DMS 273 treated with DMSO at 0.1 percent for 48 hours (cell line): ENCODE measurements around the gene DCP1A.
"Not testable (repeated sequence)": the region's sequence is repeated elsewhere in the genome, so short reads cannot be mapped to it uniquely, and the experiment has no call there.

Experiments
- DNase-seq: peaks from one replicate; lab custom pipeline; 2025; lab: John Stamatoyannopoulos, UW

DCP1A gene

DNA sequence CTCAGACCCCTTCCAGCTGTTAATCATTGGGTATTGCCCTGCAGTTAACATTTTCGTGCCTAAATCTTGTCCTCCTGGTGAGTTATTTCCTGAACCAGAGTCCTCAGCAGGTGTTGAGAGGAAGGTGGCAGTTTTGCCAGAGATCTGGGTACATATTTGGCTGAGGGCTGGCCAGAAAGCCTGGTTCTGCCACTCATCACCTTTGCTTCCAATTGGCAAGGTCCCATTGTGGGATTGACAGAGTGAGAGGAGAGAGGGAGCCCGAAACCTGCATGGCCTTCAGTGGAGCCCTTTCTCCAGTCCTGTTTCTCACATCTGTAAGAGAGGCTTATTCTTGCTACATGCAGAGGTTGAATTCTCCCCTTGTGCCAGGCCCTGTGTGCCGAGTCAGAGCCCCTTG is 82.6 kb downstream of the DCP1A start:
- no peak for DNase-seq

DNA sequence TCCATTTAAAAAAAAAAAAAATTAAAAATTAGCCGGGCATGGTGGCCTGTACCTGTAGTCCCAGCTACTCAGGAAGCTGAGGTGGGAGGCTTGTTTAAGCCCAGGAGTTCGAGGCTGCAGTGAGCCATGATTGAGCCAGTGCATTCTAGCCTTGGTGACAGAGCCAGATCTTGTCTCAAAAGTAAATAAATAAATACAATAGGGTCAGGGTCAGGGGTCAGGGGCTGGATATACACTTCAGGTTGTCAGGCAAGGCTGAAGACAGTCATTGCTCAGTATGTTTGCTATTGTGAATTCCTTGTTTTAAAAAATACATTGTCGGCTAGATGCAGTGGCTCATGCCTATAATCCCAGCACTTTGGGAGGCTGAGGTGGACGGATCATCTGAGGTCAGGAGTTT is 83.4 kb downstream of the DCP1A start:
- no peak for DNase-seq

DNA sequence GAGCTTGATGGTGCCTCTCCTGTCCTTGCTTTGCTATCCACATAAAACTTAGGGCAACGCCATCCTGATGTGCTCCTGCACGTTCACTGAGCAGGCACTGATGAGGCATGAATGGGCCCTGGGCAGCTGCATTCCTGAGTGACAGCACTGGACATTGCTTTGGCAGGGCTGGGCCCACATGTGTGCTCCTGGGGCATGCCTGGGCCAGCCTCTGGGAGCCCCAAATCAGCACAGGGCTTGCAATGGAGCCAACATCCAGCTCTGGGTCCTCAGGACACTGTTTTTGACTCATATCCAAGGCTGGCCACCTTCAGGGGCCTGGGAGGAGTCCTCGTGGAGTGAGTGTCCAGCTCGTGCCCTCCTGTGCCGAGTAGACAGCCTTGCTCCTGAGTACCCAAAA is 85.6 kb downstream of the DCP1A start:
- no peak for DNase-seq

DNA sequence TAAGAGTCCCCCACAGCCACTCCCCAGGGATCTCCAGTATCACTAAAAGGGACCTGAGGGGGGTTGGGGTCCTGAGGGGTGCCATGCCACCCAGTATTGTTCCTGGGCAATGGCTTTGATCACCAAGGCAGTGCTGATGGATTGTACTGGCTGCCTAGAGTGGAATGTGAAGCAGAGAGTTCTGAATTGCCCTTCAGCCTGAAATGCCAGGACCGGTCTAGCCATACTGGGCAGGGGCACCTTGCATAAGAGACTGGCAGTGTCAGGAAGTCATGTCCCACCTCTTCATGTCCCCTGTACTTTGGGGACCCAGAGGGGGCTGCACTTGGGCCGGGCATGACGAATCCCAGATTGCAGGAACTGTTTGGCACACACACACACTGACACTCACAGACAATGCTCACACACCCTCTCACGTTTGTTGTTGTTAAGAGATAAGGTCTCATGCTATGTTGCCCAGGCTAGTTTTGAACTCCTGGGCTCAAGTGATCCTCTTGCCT is 87.0 kb downstream of the DCP1A start:
- no peak for DNase-seq

DNA sequence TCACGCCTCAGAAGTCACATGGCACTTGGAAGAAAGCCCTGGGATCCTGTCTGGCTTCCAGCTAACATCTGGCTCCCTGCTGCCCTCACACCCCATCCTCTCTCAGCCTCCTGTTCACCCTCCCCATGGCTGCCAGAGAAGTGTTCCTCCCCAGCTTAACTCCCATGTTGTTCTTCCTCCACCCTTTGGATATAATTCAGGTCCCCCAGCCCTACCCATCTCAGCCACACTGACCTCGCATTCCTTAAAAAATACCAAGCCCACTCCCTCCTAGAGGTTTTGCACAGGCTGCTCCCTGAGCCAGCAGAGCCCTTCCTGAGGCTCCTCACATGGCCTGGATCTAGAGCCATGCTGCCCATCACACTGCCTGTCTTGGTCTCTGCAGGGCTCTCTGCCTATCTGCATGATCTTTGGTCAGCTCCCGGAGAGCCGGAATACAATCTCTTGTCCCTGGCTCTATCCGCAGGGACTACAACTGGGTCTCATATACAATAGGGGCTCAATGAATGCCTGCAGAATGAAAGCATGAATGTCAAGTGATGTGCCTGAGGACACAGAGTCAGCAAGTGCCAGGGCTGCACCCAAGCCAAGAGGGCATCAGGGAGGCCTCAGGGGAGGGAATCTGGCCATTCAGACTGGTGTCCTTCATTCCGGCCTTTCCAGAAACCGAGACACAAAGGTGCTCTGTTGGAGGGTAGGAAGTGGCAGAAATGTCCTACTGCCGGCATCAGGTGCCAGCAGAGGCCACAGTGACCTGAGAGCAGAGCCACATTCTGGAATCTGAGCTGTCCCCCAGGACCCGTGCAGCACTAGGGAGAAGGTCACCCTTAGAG is 87.7 kb downstream of the DCP1A start:
- peak; percentile 15 for DNase-seq

DNA sequence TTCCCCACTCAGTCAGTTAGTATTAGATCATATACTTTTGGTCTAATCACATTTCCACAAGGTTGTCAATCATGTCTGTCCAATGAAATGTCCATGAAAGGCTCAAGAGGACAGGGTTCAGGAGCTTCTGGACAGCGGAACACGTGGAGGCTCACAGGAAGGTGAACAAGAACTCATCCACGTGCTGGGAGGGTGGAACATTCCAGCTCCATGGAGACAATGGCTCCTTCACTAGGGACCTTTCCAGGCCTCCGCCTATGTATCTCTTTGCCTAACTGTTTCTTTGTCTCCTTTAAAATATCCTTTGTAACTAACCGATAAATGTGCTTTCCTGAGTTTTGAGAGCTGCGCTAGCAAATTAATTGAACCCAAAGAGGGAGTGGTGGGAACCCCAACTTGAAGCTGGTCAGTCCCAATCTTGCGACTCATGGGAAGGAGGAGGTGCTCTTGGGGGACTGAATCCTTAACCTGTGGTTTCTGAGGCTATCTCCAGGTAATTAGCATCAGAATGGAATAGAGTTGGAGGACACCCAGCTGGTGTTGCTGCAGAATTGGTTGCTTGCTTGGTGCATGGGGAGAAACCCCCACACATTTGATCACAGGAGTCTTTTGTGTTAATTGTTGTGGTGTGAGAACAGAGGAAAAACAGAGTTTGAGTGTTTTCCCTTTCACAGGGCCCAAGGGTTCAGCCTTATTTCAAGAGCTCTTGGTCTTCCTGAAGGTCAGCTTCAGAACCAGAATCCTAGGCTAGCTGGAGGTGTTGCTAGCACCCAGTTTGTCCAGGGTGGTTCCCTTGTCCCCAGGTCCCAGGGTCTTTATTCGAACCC is 88.5 kb downstream of the DCP1A start:
- DNase-seq: no peak

DNA sequence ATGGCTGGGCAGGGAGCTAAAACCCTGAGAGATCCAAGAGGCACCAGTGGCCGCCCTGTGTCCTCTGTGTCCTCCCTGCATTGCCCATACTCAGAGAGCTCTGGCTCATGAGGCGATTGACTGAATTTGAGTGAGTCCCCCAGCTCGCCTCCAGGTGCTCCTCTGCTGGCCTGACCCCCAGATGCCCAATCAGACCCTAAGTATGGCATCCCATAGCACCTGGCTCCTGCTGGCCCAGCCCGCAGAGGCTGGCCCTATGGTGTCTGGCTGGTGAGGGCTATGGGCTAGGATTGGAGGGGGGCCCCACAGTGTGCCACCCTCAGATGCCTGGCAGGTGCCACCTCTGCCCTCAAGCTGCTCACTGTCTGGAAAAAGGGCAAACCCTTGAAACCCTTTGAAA is 89.9 kb downstream of the DCP1A start:
- no peak for DNase-seq

DNA sequence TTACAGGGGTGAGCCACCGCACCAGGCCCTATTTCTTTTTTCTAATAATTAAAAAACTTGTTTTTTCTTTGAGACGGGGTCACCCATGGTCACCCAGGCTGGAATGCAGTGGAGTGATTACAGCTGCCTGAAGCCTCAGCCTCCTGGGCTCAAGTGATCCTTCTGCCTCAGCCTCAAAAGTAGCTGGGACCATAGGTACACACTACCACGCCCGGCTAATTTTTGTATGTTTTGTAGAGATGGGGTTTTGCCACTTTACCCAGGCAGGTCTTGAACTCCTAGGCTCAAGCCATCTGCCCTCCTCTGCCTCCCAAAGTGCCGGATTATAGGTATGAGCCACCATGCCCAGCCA is 90.7 kb downstream of the DCP1A start:
- no peak for DNase-seq

DNA sequence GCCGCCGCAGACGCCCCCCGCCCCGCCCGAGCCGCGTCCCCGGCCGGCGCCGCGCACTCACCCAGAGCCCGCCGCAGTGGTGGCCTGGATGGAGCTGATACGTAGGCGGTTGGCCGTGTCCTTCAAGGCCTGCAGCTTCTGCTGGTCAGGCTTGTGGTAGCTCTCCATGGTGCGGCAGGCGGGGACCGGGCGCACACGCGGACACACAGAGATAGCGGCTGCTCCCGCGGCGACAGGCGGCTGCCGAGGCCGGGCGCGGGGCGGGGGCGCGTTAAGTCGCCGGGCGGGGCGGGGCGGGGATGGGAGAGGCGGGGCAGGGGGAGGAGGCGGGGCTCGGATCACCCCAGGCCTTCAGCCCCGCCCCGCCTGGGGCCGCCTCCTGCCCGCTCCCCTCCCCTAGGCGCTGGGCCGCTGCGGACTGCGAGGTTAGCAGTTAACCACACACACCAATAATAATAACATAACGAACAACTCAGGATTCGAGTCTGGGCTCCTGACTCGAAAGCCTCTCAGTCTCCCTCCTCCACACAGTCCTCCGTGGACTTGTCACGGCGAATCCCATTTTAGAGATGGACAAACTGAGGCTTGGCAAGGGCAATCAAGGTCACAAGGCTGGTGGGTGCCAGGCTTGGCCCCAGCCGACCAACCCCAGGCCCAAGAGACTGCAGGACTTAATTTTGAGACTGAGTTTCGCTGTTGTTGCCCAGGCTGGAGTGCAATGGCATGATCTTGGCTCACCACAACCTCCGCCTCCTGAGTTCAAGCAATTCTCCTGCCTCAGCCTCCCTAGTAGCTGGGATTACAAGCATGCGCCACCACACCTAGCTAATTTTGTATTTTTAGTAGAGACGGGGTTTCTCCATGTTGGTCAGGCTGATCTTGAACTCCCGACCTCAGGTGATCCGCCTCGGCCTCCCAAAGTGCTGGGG is 91.3 kb downstream of the DCP1A start, which contains the start of gene TKT:
Gene TKT (minus strand): TSS at position 248 of the 929 bp plus-strand sequence. CDS start 80 bp downstream, at position 168.
- peak; percentile 35 for DNase-seq

DNA sequence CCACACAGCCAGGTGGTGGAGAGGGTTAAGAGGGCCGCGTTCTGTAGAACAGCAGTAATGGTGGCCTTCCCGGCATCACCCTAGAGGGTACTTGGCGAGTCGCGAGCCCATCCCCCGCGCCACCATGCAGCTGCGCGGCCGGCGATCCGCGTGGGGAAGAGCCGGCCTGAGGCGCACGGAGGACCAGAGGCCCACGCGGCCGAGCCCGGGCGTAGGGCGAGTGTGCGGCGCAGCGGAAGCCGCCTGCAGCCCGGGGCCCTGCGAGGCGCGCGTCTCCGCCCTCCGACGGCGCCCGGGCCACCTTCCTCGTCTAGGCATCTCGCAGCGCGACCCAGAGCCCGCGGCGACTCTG is 91.9 kb downstream of the DCP1A start:
- DNase-seq: no peak

DNA sequence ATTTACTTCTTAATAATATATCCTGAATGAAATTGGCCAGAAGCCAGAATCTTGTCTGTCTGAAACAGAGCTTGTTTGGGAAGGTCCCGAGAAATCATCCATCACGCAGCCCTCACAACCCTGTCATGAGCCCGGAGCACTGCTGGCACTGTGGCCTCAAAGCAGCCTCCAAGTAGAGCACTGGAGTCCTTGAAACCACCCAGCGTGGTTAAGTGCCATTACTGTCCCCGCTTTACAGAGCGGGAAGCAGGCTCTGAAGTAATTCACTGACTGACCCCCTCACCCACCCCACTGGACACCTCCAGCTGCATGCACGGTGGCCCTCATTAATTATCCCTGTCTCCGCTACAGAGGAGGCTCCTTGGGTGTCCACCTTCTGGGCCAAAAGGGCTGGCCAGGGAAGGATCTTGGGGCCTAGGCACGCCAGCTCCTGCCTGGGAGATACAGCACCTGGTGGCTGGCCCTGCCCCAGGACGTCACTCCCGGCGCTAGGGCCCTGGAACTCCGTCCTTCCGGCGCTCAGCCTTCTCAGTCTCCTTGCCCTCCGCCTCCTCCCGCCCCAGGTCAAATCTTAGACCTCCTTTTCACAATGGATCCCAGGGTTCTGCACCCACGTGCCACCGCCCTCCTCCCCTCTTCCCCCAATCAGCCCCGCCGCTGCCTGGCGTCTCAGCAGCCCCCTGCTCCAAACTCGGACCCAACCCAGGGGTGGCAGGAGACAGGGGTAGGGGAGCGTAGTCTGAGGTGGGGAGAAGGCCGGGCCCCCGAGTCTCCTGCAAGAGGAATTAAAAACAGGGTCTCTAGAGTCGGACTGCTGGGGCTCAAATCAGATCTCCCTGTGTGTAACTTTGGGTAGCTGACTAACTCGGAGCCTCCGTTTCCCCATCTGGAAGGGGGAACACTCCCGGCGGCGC is 92.6 kb downstream of the DCP1A start:
- no peak for DNase-seq

DNA sequence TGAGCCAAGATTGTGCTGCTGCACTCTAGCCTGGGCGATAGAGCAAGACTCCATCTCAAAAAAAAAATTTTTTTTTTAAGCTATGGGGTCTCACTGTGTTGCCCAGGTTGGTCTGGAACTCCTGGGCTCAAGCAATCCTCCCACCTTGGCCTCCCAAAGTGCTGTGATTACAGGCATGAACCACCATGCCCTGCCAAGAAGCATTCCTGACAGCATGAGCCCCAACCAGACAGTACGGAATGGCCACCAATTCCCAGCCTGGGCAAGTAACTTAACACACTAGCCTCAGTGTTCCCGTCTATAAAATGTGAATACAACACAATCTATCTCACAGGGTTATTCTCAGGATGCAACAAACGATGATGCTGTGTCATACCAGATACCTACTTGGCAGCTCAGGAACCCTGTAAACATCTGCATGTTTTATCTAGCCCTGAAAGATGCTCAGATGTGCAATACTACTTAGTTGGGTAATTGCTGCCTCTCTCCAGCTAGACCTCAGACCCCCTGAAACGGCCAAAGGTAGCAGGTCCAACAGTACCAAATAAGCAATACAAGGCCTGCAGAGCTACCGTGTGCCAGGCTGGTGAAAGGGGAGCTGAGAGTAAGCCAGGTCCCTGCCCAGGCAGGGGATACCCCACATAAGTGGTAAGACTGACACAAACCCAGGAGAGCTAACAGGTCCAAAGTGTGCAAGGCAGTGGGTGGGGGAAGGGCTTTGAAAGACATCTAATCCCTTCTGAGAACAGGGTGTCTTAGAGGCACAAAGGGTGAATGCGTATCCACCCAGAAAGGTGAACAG is 93.4 kb downstream of the DCP1A start:
- DNase-seq: no peak

DNA sequence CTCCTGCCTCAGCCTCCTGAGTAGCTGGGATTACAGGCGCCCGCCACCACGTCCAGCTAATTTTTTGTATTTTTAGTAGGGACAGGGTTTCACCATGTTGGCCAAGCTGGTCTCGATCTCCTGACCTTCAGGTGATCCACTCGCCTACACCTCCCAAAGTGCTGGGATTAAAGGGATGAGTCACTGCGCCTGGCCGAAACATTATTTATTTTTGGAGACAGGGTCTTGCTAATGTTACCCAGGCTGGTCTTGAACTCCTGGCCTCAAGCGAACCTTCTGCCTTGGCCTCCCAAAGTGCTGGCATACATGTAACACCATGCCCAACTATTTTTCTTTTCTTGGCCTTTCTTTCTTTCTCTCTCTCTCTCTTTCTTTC is 94.4 kb downstream of the DCP1A start:
- DNase-seq: not testable (repeated sequence)

DNA sequence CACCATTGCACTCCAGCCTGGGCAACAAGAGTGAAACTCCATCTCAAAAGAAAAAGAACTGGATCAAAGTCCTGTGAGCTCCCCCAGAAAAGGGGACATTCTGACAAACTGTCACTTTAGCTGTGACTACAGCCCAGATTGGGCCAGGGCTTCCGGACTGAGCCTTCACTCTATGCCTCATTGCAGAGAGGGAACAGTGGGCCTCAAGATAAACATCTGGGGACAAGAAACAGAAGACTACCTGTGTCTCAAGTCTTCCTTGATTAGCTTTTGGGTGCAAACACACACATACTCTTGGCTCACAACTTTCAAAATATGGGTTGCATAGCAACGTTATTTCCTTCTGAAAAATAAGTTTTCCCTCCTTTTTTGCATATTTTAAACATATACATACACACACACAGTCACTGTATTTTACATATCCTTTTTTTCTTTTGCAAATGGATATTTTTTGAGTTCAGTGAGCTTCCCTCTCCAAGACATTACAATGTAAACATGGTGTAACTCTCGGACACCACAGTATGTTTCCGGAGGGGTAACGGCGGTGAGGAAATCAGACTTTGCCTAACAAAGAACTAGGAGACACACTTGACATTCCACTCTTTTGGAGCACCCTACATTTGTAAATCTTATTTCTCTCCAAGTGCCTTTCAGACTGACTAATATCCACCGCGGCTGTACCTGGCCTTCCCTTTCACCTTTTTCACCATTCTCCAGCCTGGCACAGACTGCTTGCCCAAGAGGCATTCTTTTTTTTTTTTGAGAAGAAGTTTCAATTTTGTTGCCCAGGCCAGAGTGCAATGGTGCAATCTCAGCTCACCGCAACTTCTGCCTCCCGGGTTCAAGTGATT is 95.0 kb downstream of the DCP1A start:
- no peak for DNase-seq

DNA sequence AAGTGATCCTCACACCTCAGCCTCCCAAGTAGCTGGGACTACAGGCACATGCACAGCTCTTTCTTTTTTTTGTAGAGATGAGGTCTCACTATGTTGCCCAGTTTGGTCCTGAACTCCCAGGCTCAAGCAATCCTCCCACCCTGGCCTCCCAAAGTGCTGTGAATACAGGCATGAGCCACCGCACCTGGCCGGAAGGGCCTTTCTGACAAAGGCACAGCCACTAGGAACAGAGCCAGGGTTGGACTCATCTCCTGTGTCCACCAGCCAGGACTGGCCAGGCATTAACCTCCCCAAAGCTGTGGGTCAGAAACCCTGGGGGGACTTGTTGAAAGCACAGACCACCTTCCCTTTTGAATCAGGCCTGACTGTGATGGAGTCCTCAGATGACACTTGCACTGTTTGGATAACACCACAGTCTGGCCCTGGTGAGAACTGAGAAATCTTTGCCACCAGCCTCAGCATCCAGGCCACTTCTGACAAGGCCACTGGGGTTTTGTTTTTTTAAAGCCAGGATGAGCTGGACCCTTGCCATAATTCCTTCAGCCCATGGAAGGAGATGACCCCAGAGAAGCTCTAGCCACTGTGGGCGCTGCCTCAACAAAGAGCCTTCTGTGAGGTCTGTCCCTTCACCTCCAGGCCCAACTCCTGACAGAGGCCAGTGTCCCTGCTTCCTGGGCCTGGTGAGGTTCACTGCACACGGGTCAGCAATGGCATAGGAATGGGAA is 96.3 kb downstream of the DCP1A start:
- no peak for DNase-seq

DNA sequence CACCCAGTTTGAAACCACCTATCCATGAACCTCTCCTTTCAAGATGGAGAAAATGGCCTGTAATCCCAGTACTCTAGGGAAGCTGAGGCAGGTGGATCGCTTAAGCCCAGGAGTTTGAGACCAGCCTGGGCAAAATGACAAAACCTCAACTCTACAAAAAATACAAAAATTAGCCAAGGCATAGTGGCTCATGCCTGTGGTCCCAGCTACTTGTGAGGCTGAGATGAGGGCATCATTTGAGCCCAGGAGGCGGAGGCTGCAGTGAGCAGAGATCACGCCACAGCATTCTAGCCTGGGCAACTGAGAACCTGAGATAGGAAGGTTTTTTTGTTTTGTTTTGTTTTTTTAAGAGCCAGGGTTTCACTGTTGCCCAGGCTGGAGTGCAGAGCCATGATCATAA is 96.9 kb downstream of the DCP1A start:
- no peak for DNase-seq

DNA sequence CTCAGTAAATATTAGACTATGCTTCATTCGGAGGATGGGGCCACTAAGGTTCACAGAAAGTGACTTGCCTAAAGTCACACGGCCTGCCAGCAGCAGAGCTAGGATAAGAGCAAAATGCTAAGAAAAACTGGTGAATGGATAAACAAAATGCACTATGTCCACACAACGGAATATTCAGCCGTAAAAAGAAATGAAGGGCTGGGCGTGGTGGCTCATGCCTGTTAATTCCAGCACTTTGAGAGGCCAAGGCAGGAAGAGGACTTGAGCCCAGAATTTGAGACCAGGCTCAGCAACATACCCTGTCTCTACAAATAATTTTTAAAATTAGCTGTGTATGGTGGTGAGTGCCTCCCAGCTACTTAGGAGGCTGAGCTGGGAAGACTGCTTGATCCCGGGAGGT is 99.2 kb downstream of the DCP1A start:
- DNase-seq: no peak

DNA sequence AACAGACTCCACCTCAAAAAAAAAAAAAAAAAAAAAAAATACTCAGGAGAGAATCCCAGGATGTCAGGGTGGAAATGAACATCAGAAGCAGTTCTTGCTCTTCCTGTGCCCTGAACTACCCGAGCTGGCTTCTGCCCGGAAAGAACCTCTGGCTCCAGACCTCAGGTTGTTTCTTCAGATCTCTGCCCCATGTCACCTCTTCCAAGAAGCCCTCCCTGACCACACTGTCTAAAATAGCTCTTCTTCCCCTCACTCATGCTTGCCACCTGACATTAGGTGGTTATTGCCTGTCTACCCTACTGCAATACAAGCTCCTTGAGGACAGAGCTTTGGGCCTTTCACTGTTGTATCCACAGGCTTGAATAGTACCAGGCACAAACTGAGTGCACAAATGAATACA is 99.7 kb downstream of the DCP1A start:
- DNase-seq: no peak

DNA sequence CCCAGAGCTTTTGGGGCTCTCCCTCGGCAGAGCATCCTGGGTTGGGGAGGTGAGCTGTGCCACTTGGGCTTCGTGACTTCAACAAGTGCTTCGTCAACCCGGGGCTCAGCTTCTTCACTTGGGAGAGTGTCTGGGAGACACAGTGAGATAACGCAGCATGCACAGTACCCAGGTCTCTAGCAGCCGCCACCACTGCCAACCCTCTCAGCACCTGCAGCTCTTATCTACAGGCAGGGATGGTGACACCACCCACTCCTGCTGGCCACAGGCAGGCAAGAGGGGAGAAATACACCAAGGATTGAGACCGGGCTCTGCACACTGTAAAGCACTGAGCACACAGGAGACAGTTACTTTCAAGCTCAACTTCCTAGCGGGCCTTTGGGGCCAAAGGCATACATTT is 103.1 kb downstream of the DCP1A start:
- no peak for DNase-seq
